HG03442 (cell line): ENCODE results near the gene NRF1.
"Not testable (repeated sequence)": the region's sequence is repeated elsewhere in the genome, so short reads cannot be mapped to it uniquely, and the experiment has no call there.

Experiments
- ATAC-seq: cut with Tn5 transposase; IDR thresholded peaks from one replicate; pipeline ENCODE4 v1.9.1; 2021; ENCODE audit warnings: mild to moderate bottlenecking, moderate library complexity; ENCODE audit not compliant: unreplicated experiment

NRF1 gene

DNA sequence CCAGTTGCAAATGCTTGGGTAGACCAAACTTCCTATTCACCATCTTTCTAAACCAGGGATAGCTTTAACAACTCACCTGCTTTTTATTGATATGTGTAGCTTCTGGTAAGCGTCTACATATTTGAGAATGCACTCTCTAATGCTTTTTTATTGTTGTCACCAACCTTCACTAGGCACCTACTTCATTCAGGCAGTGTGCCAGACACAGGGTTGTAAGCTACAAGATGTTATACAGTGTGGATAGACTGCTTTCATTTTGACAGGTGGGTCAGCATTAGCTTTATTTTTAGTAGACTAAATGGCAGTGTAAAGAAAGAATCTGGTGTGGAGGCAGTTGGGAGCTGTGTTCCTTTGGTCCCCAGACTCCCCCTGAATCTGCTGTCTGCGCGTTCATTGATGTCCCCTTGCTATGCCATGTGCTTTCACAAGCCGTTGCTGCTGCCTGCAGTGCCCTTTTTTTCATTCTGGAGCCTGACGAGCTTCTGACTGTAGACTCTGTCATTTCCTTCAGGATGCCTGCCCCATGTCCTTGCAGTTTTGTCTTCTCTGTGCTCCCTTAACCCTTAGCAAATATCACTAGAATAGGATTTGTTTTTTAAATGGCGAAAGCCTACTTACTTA lies 32.1 kb downstream of the NRF1 start:
- ATAC-seq, result no peak

- ATAC-seq, result no peak
These were observed 33.2 kb downstream of the NRF1 start for GRCh38 chr7:129644634-129645230.

- ATAC-seq, result no peak
These were observed 35.0 kb downstream of the NRF1 start for GRCh38 chr7:129646369-129647021.

DNA sequence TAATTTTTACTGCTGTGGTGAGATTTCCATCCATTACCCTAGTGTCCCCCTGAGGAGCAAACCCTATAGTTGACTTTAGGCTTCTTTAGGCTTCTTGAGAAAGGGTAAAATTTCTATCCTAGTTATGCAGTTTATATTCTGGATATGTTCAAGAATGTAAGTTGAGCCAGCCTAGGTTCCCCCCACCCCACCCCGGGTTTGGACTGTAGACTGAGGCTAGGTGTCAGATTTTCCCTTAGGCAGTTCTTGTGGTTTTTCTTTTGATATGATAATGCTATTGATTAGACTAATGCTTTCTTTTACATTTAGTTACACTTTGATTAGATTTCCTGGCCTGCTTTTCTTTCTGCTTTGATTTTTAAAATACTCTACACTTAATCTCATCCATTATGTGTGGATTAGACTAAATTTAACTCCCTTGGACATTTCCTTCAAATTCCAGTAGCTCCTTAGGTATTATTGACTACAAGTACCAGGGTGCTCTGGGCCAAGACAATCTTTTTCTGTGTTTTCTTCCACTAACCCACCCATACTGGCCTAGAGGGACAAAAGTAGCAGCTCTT lies 37.7 kb downstream of the NRF1 start:
- ATAC-seq, result no peak

DNA sequence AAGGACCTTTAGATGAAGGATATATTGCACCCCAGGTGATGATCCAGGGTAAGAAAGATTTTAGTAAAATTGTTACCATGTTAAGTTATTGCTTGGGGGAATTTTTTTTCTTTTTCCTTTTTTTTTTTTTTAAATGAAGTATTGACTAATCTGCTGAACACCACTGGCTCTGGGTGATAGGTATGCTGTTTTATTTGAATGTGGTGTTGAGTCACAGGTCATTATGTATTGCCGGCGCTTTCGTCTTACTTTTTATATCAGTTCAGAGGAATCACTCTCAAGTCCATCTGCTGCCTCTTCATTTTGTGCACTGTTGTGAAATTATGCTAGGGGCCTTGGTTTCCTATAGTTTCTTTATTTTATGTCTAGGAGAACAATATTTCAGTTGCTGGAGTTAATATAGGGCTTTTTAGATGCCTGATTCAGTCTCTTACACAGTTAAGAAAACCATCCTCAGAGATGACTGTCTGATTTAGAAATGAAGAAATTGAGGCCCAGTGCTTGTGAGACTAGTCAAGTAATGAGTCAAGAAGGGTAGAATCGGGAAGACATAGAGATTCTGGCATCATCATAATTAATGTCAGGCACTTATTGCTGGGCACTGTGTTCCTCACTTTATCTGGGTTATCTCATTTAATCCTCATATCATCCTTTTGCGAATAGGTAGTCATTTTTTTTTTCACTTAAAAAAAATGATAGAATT lies 38.7 kb downstream of the NRF1 start:
- no peak for ATAC-seq

- peak; percentile 52 for ATAC-seq
These were observed 41.4 kb downstream of the NRF1 start for GRCh38 chr7:129652914-129653313.

GRCh38 chr7:129655811-129656210 lies 44.3 kb downstream of the NRF1 start:
- no peak for ATAC-seq

GRCh38 chr7:129657363-129657762 lies 45.8 kb downstream of the NRF1 start:
- ATAC-seq, result no peak

- not testable (repeated sequence) for ATAC-seq
These were observed 48.4 kb downstream of the NRF1 start for GRCh38 chr7:129659907-129660306.

- ATAC-seq, result no peak
These were observed 50.2 kb downstream of the NRF1 start for GRCh38 chr7:129661645-129662182.

DNA sequence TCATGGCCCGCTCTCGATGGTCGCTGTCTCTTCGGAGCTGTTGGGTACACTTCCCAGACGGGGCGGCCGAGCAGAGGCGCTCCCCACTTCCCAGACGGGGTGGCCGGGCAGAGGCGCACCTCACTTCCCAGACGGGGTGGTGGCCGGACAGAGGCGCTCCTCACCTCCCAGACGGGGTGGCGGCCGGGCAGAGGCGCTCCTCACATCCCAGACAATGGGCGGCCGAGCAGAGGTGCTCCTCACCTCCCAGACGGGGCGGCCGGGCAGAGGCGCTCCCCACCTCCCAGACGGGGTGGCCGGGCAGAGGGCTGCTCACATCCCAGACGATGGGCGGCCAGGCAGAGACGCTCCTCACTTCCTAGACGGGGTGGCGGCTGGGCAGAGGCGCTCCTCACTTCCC lies 51.7 kb downstream of the NRF1 start:
- not testable (repeated sequence) for ATAC-seq

DNA sequence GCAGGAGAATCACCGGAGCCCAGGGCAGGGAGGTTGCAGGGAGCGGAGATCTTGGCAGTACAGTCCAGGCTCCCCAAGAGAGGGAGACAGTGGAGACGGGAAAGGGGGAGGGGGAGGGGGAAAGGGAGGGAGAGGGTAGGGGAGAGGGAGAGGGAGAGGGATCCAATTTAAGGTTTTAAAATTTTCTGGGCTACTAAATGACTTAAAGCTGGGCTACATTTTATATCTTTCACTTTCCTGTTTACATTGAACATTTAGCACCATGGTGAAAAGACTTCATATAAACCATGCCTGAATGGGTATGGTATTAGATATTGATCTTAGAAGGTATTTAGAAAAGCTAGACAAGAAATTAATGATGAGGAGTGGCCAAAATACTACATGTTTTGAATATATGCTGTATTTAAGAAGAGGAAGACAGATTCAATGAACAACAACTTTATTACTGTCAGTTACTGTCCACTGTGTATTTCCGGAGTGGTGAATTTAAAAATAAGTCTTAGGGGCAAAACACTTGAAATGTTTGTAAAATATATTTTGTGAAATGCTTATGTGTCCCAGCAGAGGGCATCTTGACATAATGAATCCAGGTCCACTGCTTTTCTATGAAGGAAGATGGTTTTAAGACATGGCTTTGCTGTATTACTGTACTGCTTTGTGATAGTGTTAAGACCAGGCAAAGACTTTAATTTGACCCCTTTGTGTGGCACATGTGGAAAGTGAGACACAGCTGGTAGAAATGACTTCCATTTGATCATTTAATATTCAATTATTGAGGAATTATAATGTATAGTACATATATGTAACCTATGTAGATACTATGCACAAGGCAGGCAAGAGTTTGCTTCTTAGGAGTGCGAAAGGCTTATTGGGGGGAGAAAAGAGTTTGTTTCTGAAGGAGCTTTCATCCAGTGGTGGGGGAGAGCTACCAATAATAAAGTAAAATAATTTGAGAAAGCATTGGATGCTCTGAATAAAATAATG lies 52.8 kb downstream of the NRF1 start:
- no peak for ATAC-seq

DNA sequence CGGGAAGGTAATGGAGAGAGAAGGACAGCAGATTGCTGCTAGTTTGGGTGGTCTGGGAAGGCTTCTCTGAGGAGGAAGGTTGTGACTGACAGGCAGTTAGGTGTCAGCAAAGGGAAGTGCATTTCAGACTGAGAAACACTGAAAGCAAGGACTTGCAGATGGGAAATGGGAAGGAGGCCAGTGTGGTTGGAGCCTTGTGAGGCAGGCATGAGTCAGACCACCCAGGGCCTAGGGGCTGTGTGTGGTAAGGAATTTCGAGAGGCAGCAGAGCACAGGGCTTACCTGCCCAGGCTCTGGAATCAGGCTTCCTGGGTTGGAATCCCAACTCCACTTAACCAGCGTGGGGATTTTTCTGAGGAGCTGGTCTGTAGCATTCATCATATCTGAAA lies 53.5 kb downstream of the NRF1 start:
- ATAC-seq, result no peak

DNA sequence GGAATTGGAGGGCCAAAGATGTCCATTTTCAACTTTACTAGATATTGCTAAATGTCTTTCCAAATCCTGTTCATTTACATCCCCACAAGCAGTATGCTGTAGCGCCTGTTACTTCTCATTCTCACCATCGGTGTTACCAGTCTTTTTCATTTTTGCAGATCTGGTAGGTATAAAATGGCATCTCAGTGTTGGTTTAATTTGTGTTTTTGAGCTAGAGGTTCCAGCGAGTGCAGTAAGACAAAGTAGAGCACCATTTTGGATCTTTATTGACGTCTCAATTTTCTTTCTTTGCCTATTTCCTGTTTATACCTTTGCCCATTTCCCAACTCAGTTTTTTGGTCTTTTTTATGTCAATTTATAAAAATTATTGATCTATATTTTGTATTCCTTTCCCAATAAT lies 55.6 kb downstream of the NRF1 start:
- no peak for ATAC-seq

GRCh38 chr7:129667551-129667950 lies 56.0 kb downstream of the NRF1 start:
- ATAC-seq, result no peak

DNA sequence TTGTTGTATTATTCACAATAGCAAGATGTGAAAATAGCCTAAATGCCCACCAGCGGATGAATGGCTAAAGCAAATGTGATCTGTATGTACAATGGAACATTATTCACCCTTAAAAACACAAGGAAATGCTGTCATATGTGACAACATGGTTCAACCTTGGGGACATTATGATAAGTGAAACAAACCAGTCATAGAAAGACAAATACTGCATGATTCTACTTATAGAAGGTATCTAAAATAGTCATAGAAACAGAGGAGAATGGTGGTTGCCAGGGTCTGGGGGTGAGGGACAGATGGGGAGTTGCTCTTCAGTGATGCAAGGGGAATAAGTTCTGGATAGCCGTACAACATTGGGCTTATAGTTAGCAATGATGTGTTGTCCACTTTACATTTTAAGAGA lies 58.4 kb downstream of the NRF1 start:
- ATAC-seq, result no peak

GRCh38 chr7:129670656-129671055 lies 59.1 kb downstream of the NRF1 start:
- ATAC-seq, result no peak

- no peak for ATAC-seq
These were observed 59.7 kb downstream of the NRF1 start for GRCh38 chr7:129671266-129671665.

DNA sequence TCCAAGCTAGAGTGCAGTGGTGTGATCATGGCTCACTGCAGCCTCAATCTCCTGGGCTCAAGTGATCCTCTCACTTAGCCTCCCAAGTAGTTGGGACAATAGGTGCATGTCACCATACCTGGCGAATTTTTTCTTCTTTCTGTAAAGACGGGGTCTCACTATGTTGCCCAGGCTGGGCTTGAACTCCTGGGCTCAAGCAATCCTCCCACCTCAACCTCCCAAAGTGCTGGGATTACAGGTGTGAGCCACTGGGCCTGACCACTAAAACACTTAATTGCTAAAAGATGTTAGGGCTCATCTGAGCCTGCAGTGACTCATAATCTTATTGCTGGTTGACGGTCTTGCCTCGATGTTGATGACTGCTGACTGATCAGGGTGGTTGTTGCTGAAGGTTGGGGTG lies 63.0 kb downstream of the NRF1 start:
- not testable (repeated sequence) for ATAC-seq

DNA sequence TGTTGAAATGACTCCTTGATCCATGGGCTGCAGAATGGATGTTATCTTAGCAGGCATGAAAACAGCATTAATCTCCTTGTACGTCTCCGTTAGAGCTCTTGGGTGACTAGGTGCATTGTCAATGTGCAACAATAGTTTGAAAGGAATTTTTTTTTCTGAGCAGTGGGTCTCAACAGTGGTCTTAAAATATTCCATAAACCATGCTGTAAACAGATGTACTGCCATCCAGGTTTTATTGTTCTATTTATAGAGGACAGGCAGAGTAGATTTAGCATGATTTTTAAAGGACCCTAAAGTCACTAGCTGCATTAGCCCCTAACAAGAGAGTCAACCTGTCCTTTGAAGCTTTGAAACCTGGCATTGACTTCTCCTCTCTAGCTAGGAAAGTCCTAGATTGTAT lies 64.0 kb downstream of the NRF1 start:
- no peak for ATAC-seq
